Lower leg skin (tissue), 4 donors: ENCODE measurements around the gene ARFRP1. TPM values are rescaled to one million over a fixed set of nuclear protein-coding genes. Genes with fewer than 3 reads are reported as not detected.

Experiments
- DNase-seq, 2 donors: peaks; one replicate each; pipeline ENCODE4 v3.0.0-alpha.2; 2019; ENCODE audit warnings: low spot score in 2 of 2
- H3K4me3 ChIP-seq: fragments of 200-600 bp; sonication (generic); 2 replicates; pipeline ENCODE4 v1.5.1; 2017; ENCODE audit warnings: mild to moderate bottlenecking, low read depth; ENCODE audit not compliant: poor library complexity, severe bottlenecking
- CTCF ChIP-seq, 3 donors: fragments of 450-650 bp; IDR thresholded peaks; one replicate each; pipeline ENCODE4 v1.5.1; 2016; ENCODE audit warnings: antibody characterized with exemption in 3 of 3, mild to moderate bottlenecking in 3 of 3, moderate library complexity in 2 of 3
- POLR2A ChIP-seq, 2 donors: fragments of 450-650 bp; IDR thresholded peaks; one replicate each; pipeline ENCODE4 v1.6.1; 2016 to 2017; ENCODE audit warnings: antibody characterized with exemption in 2 of 2, mild to moderate bottlenecking in 1 of 2, moderate library complexity in 1 of 2
- WGBS, 2 donors: methylation state at CpG; one replicate each; pipeline ENCODE4 v1.1.5; 2018; 5-methylcytosine and 5-hydroxymethylcytosine counted together
- intact Hi-C: fragments of 100-400 bp; cut with DNase I; formaldehyde crosslinking; loops from one replicate; pipeline ENCODE4 v1.15.0; 2023; ENCODE audit warnings: low total_unique reads
- total RNA-seq, 4 donors: library from RNA; depleted of rRNA; stranded (reverse); fragments of >200 nt; gene quantifications; one replicate each; pipeline ENCODE4 v1.1.0, GENCODE V29; 2016

ARFRP1 gene
- total RNA-seq: 10 to 100 TPM; 20.7 to 42.6 (median 34.7) TPM

GRCh38 chr20:63707558-63708300 lies at the start of gene ARFRP1, which contains the start of gene ZGPAT:
ARFRP1 (minus strand) TSS chr20:63707976; CDS start chr20:63707091, 885 bp downstream.
ZGPAT (plus strand) TSS chr20:63708039; CDS start chr20:63708581, 542 bp downstream.
- peak; percentile 78 to 97 for DNase-seq
- 0% methylated on average over 8 to 15 of the region's 98 CpGs for WGBS, 2 donors
- peak within 1 kb of the TSS; percentile 48 for H3K4me3 ChIP-seq
- TF ChIP-seq CTCF (IDR thresholded peaks at IDR 0.05) (peak in 1 of 3 donors; percentile 32), POLR2A (IDR thresholded peaks at IDR 0.05) (no peak)
- intact Hi-C loops: no loop called here

GRCh38 chr20:63756648-63756991 lies 48.8 kb upstream of the ARFRP1 start:
- DNase-seq: no peak
- intact Hi-C loops: no loop called here
- TF ChIP-seq CTCF (IDR thresholded peaks at IDR 0.05) (no peak), POLR2A (IDR thresholded peaks at IDR 0.05) (no peak)
- WGBS, 2 donors: 55 to 65% methylated on average over 8 of the region's 8 CpGs
- H3K4me3 ChIP-seq: no peak overlapping the region

- H3K4me3 ChIP-seq: no peak overlapping the region
- no peak for DNase-seq
- intact Hi-C loops: no loop called here
- TF ChIP-seq CTCF (IDR thresholded peaks at IDR 0.05) (no peak), POLR2A (IDR thresholded peaks at IDR 0.05) (no peak)
- 87 to 88% methylated on average over 18 of the region's 18 CpGs for WGBS, 2 donors
Observed at GRCh38 chr20:63755933-63756647, 48.3 kb upstream of the ARFRP1 start.

- H3K4me3 ChIP-seq: no peak overlapping the region
- WGBS, 2 donors: 80 to 82% methylated on average over 16 of the region's 16 CpGs
- no peak for DNase-seq
- no peak for TF ChIP-seq POLR2A (IDR thresholded peaks at IDR 0.05)
- TF ChIP-seq CTCF (IDR thresholded peaks at IDR 0.05): no peak
- intact Hi-C loops: no loop called here
Observed at GRCh38 chr20:63754008-63754407, 46.2 kb upstream of the ARFRP1 start.

GRCh38 chr20:63753381-63753780 lies 45.6 kb upstream of the ARFRP1 start:
- no peak for TF ChIP-seq POLR2A (IDR thresholded peaks at IDR 0.05)
- no peak for TF ChIP-seq CTCF (IDR thresholded peaks at IDR 0.05)
- intact Hi-C loops: no loop called here
- no peak overlapping the region for H3K4me3 ChIP-seq
- DNase-seq: no peak
- 90 to 96% methylated on average over 12 to 13 of the region's 13 CpGs for WGBS, 2 donors
